ENCODE data around the gene AGFG1. TPM values are rescaled to one million over a fixed set of nuclear protein-coding genes. Genes with fewer than 3 reads are reported as not detected.

The AGFG1 gene
- total RNA-seq, 6 experiments from 2014 or later = 62.3 to 105 (median 74.0) TPM

DNA sequence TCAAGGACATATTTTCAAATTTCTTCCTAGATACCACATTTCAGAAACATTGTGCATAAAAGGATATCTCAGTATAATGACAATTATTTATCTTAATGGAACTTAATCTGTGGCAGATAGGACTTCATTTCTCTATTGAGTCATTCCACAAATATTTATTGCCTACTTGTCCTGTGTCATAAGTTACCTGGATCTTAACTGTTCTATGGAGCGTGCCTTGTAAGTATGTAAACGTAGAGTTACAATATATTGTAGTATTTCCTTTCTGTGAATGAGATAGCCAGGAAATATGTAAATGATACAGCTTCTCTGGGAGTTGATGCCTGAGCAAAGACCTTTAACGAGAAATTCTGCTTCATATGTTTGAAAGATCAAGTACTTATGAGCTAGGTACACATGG lies 2.5 kb downstream of the AGFG1 start:
- Mint-ChIP-seq H3K4me3 (peak overlapping the region; percentile 94), H3K27ac (peak overlapping the region; percentile 44; the same call in 1 of the 2 replicates), H3K4me1 (ENCODE audit: low read depth) (peaks cover 61% of the 10 kb centered on the region), H3K36me3 (ENCODE audit: low read depth) (no peaks in the 10 kb centered on the region), H3K9me3 (no peaks in the 10 kb centered on the region), H3K27me3 (ENCODE audit: insufficient read depth) (no peaks in the 10 kb centered on the region)
- TF ChIP-seq, protein P1, sequence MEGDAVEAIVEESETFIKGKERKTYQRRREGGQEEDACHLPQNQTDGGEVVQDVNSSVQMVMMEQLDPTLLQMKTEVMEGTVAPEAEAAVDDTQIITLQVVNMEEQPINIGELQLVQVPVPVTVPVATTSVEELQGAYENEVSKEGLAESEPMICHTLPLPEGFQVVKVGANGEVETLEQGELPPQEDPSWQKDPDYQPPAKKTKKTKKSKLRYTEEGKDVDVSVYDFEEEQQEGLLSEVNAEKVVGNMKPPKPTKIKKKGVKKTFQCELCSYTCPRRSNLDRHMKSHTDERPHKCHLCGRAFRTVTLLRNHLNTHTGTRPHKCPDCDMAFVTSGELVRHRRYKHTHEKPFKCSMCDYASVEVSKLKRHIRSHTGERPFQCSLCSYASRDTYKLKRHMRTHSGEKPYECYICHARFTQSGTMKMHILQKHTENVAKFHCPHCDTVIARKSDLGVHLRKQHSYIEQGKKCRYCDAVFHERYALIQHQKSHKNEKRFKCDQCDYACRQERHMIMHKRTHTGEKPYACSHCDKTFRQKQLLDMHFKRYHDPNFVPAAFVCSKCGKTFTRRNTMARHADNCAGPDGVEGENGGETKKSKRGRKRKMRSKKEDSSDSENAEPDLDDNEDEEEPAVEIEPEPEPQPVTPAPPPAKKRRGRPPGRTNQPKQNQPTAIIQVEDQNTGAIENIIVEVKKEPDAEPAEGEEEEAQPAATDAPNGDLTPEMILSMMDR (IDR thresholded peaks at IDR 0.05) = no peak
- no peak for DNase-seq

DNA sequence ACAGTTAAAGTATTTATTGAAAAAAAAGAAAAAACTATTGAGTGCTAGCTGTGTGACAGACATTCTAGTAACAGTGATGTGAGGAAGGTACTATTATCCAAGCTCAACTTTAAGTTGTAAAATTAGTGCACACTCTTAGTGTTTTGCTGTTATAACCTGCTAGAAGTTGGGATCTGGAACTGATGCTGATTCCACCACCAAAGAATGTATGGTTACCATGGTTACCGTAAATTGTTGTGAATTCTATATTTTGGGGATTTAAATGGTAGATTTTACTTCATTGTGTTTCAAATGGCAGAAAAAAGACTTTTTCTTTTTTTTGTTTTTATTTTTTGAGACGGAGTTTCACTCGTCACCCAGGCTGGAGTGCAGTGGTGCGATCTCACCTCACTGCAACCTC lies 5.3 kb downstream of the AGFG1 start:
- Mint-ChIP-seq H3K4me1 (ENCODE audit: low read depth) (peaks cover 88% of the 10 kb centered on the region), H3K9me3 (no peaks in the 10 kb centered on the region), H3K27ac (peak overlapping the region; percentile 78), H3K36me3 (ENCODE audit: low read depth) (no peaks in the 10 kb centered on the region), H3K4me3 (no peak overlapping the region), H3K27me3 (ENCODE audit: insufficient read depth) (no peaks in the 10 kb centered on the region)
- peak; percentile 49 for DNase-seq
- TF ChIP-seq, protein P1 (IDR thresholded peaks at IDR 0.05) = no peak

DNA sequence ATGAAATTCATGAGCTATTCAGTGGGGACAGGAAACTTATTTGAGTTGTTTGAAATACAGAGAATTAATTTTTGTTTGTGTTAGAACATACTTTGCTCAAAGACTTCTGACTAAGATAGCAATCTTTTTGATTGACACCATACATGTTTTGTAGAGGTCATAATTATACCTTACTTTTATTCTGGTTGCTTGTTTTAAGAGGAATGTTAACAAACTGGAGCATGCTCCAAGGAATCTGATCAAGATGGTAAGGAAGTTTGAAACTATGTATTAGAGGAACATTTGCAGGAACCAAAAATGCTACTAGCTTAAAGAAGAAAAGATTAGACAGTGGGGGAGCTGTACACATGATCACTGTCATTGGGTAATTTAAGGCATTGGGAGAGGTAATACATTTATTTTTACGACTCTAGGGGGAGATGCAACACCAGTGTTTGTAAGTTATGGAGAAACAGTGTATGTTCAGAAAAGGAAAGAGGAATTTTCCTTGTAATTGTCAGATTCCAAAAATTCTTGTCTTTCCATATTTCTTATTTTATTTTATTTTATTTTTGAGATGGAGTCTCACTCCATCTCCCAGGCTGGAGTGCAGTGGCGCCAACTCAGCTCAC lies 8.0 kb downstream of the AGFG1 start:
- H3K36me3 Mint-ChIP-seq (ENCODE audit: low read depth) = peaks cover 3% of the 10 kb centered on the region; the same call in 1 of the 2 replicates
- peaks cover 83% of the 10 kb centered on the region for H3K4me1 Mint-ChIP-seq (ENCODE audit: low read depth)
- H3K27ac Mint-ChIP-seq = peak overlapping the region; percentile 32; the same call in 1 of the 2 replicates
- DNase-seq = peak; percentile 45
- H3K27me3 Mint-ChIP-seq (ENCODE audit: insufficient read depth) = no peaks in the 10 kb centered on the region
- H3K9me3 Mint-ChIP-seq = no peaks in the 10 kb centered on the region
- TF ChIP-seq, protein P1 (IDR thresholded peaks at IDR 0.05) = peak; percentile 63
- no peak overlapping the region for H3K4me3 Mint-ChIP-seq

DNA sequence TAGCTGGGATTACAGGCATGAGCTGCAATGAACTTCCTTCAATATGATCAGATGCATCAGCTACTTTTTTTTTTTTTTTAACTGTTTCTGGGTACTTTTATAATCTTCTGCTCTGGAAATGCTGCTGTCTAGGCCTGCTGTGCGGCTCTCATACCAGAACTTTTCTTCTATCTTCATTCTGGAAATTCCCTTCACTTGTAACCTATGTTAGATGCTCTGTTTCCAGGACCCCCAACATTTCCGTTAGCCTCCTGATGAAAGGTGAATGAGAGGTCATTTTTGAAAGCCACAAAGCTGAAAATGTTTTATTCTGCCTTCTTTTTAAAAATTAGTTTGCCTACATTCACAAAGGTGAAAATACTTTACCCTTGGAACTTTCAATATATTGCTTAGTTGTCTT lies 8.6 kb downstream of the AGFG1 start:
- H3K4me3 Mint-ChIP-seq = no peak overlapping the region
- peaks cover 2% of the 10 kb centered on the region for H3K9me3 Mint-ChIP-seq
- DNase-seq = no peak
- no peaks in the 10 kb centered on the region for H3K27me3 Mint-ChIP-seq (ENCODE audit: insufficient read depth)
- H3K36me3 Mint-ChIP-seq (ENCODE audit: low read depth) = peaks cover 8% of the 10 kb centered on the region
- TF ChIP-seq, protein P1 (IDR thresholded peaks at IDR 0.05) = no peak
- H3K27ac Mint-ChIP-seq = peak overlapping the region; percentile 10; the same call in 1 of the 2 replicates
- H3K4me1 Mint-ChIP-seq (ENCODE audit: low read depth) = peaks cover 77% of the 10 kb centered on the region

DNA sequence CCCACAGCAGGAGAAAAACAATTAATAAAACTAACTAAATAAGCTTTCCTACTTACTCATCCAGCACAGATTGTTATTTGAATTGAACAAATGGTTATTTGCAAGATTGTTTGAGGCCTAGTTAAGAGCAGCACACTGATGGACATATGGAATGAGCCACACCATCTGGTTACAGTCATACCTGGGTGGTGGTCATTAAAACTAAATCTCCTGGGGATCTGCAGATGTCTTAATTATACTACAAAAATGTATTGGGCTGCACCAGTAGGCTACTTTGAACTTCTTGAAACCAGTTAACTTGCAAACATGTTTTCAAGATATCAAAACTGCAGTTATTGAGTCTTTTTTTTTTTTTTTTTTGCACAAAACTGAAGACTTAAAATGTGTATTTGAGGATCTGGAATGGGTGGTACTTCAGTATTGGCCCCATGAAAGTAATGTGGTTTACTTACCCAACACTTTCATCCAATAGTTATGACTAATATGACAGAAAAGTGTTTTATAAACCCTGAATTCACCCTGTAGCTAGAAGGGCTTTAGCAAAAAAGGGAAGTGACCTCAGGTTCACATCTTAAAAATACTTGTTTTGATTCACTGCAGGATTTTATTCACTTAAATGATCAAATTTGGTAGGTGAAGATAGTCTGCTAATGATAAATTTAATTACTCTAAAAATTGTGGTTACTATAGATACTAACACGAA lies 10.8 kb downstream of the AGFG1 start:
- Mint-ChIP-seq H3K9me3 (peaks cover 9% of the 10 kb centered on the region), H3K4me1 (ENCODE audit: low read depth) (peaks cover 55% of the 10 kb centered on the region), H3K27me3 (ENCODE audit: insufficient read depth) (no peaks in the 10 kb centered on the region), H3K36me3 (ENCODE audit: low read depth) (peaks cover 15% of the 10 kb centered on the region), H3K4me3 (no peak overlapping the region), H3K27ac (peak overlapping the region; percentile 24; the same call in 1 of the 2 replicates)
- TF ChIP-seq, protein P1 (IDR thresholded peaks at IDR 0.05) = no peak
- no peak for DNase-seq
